Measurements from ENCODE around the gene SHCBP1L. TPM values are rescaled to one million over a fixed set of nuclear protein-coding genes. Genes with fewer than 3 reads are reported as not detected.
"Not testable (repeated sequence)": the region's sequence is repeated elsewhere in the genome, so short reads cannot be mapped to it uniquely, and the experiment has no call there.

Gene SHCBP1L
- total and polyA plus RNA-seq, 11 donors, result 0.31 TPM; not detected in 10

GRCh38 chr1:182956708-182957365, 3.9 kb upstream of the SHCBP1L start:
- DNase-seq (no peak), ATAC-seq (no peak)
- intact Hi-C loops (cut with DNase I), result no loop called here
- 88 to 94% (median 89%) methylated on average over 2 of the region's 2 CpGs for WGBS, 4 donors
- Histone ChIP-seq H3K36me3 (no peaks in the 10 kb centered on the region), H3K4me3 (no peak overlapping the region), H3K27ac (no peak overlapping the region), H3K9me3 (no peaks in the 10 kb centered on the region), H3K4me1 (peaks cover 0 to 10% (median 2%) of the 10 kb centered on the region in 12 donors), H3K27me3 (peaks cover 3 to 16% (median 11%) of the 10 kb centered on the region in 9 donors)
- no peak for TF ChIP-seq POLR2A (IDR thresholded peaks at IDR 0.05)
- no peak for TF ChIP-seq CTCF (IDR thresholded peaks at IDR 0.05)

- intact Hi-C loops (cut with DNase I), result no loop called here
- TF ChIP-seq POLR2A (IDR thresholded peaks at IDR 0.05) (no peak), CTCF (IDR thresholded peaks at IDR 0.05) (no peak)
These were observed 2.9 kb upstream of the SHCBP1L start for GRCh38 chr1:182955596-182956588.

GRCh38 chr1:182953826-182954225, 860 bp upstream of the SHCBP1L start:
- Histone ChIP-seq H3K27ac (no peak overlapping the region), H3K4me3 (no peak overlapping the region), H3K36me3 (no peaks in the 10 kb centered on the region), H3K9me3 (no peaks in the 10 kb centered on the region), H3K27me3 (peaks cover 3 to 19% (median 13%) of the 10 kb centered on the region in 9 donors), H3K4me1 (peaks cover 0 to 10% (median 2%) of the 10 kb centered on the region in 12 donors)
- intact Hi-C loops (cut with DNase I), result no loop called here
- TF ChIP-seq POLR2A (IDR thresholded peaks at IDR 0.05), result no peak
- no peak for TF ChIP-seq CTCF (IDR thresholded peaks at IDR 0.05)
- no peak for ATAC-seq
- no peak for DNase-seq
- WGBS, 4 donors, result 72 to 85% (median 79%) methylated on average over 3 of the region's 3 CpGs

More at GRCh38 chr1:182955596-182956588, 2.9 kb upstream of the SHCBP1L start:
- H3K36me3 ChIP-seq, result no peaks in the 10 kb centered on the region
- no peaks in the 10 kb centered on the region for H3K9me3 ChIP-seq
- ATAC-seq (peak in 3 of 4 donors; percentile 9 to 93 (median 83)), DNase-seq (peak in 1 of 5 donors; percentile 43)
- 91 to 98% (median 94%) methylated on average over 6 to 9 of the region's 9 CpGs for WGBS, 4 donors
- peak overlapping the region in 1 of 12 donors; percentile 22 for H3K27ac ChIP-seq
- peaks cover 3 to 19% (median 13%) of the 10 kb centered on the region in 9 donors for H3K27me3 ChIP-seq
- no peak overlapping the region for H3K4me3 ChIP-seq
- H3K4me1 ChIP-seq, result peaks cover 0 to 10% (median 2%) of the 10 kb centered on the region in 12 donors

- ATAC-seq; H3K9me3 ChIP-seq; H3K36me3 ChIP-seq; H3K27ac ChIP-seq; intact Hi-C loops (cut with DNase I); H3K4me1 ChIP-seq; DNase-seq; H3K4me3 ChIP-seq: not testable (repeated sequence)
- WGBS, 4 donors, result 92 to 97% (median 94%) methylated on average over 6 of the region's 6 CpGs
- peaks cover 0 to 37% (median 6%) of the 10 kb centered on the region in 9 donors for H3K27me3 ChIP-seq
These were observed 9.6 kb downstream of the SHCBP1L start for GRCh38 chr1:182943336-182943735.

GRCh38 chr1:182942145-182942544, 10.8 kb downstream of the SHCBP1L start:
- 26 to 38% (median 29%) methylated on average over 25 of the region's 25 CpGs for WGBS, 4 donors
- H3K27ac ChIP-seq; ATAC-seq; H3K4me1 ChIP-seq; intact Hi-C loops (cut with DNase I); H3K9me3 ChIP-seq; H3K36me3 ChIP-seq; DNase-seq; H3K4me3 ChIP-seq: not testable (repeated sequence)
- H3K27me3 ChIP-seq, result peaks cover 0 to 37% (median 6%) of the 10 kb centered on the region in 9 donors

Measured in heart left ventricle (tissue), 16 donors.